GM19463 (cell line): ENCODE data around the gene ARPIN.
"Not testable (repeated sequence)": the region's sequence is repeated elsewhere in the genome, so short reads cannot be mapped to it uniquely, and the experiment has no call there.

Experiments used
- ATAC-seq: cut with Tn5 transposase; IDR thresholded peaks from one replicate; pipeline ENCODE4 v1.9.1; 2021; ENCODE audit warnings: mild to moderate bottlenecking, moderate library complexity; ENCODE audit not compliant: unreplicated experiment

Gene ARPIN

DNA sequence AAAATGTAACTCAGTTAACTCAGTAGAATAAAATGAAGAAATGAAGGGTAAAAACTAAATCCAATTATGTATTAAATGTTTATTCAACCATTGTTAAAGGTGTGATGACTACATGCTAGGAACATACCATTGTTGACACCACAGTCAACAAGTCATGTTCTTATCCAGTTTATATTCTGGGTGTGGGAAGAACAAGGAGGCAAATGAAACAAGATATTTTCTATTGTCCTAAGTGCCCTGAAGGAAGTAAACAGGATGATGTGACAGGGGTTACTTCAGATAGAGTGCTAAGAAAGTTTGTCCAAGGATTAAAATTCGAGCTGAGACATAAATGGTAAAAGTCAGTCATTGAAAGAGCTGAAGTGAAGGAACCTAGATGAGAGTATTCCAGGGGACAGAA is 32.0 kb downstream of the ARPIN start:
- ATAC-seq: no peak

DNA sequence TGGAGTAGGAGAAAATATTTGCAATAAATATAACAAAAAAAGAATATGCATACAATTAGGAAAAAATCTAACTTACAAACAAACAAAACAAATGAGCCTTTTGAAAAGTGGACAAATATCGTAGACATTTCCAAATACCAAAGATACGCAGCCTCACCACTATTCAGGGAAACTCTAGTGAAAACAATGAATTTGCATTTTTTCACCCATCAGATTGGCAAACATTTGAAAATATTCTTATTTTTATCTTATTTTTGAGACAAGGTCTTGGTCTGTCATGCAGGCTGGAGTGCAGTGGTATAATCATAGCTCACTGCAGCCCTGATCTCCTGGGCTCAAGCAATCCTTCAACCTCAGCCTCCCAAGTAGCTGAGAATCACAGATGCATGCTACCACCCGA is 34.4 kb downstream of the ARPIN start:
- no peak for ATAC-seq

DNA sequence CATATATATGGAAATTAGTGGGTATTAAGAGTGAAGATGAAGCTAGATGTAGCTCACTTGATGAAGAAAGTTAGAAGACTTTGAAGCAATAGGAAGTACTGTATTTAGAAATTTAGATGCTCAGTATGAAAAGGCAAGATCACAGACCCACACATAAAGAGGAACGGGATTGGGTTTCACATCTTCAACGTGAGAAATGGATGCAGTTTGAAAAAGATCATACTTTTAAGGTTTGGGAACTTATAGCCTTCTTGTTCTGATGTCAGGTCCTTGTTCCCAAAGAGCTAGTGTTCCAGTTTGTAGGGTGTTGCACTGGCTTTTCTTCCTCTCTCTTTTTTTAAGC is 35.7 kb downstream of the ARPIN start:
- no peak for ATAC-seq

DNA sequence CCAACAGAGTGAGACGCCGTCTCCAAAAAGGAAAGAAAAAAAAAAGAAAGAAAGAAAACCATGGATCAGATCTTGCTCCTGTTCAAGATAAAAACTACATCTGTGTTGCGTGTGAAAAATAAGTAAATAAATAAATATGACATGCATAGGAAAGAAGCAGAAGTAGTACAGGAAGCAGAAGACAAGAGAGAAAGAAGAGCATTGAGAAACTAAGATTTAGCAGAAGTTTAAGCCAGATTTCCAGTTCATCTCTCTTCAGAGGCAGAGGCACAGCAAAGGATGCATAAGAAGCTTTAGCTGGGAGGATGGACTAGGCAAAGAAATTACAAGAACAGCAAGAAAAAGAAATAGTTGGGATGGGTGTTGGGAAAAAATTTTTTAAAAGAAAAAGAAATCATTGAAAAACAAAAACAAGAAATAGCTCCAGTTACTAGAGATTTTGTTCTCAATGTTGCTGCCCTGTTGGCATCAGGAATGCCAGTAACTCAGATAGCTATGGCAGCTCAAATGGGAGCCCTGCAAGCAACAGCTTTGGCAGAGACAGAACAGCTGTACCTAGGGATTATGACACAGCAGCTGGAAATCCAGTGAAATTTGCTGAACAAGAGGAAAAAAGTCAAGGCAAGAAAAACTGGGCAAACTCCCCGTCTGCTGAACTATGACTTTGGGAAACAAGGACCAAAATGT is 36.2 kb downstream of the ARPIN start:
- ATAC-seq: no peak

DNA sequence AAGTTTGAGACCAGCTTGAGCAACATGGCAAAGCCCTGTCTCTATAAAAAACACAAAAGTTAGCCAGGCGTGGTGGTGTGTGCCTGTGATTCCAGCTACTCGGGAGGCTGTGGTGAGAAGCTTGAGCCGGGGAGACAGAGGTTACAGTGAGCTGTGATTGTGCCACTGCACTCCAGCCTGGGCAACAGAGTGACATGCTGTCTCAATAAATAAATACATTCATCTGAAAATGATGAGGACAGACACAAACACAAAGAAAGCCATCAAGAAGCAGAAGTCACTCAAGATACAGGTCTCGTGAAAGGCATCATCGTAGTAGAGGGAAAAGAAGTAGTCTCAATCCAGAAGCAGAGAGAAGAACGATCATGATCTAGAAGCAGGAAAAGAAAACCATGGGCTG is 37.0 kb downstream of the ARPIN start:
- no peak for ATAC-seq

DNA sequence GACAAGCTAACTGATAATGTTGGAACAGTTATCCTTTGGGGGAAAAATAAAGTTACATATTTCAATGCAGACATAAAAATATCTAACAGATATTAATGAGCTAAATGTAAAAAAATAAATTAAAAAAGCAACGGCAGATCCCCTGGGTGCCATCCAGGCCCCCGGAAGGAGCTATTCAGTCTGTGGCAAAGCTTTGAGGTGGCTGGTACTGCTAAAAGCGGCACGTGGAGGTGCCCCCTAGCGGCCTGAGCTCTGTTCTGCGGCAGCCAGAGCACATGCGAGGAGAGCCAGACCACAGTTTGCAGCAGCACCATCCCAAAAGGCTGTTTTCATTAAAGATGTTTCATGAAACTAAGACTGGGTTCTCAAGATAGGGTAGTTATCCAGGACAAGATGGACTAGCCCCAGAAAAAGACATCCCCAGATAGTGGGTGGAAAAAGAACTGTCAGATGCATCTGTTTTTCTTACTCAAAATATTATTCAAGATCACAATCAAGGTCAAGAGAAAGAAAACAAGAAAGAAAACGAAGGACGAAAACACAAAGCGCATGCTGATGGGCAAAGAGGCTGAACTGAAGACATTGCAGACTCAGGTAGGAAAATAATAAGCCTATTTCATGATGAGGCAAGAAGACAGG is 37.7 kb downstream of the ARPIN start:
- peak; percentile 81 for ATAC-seq

DNA sequence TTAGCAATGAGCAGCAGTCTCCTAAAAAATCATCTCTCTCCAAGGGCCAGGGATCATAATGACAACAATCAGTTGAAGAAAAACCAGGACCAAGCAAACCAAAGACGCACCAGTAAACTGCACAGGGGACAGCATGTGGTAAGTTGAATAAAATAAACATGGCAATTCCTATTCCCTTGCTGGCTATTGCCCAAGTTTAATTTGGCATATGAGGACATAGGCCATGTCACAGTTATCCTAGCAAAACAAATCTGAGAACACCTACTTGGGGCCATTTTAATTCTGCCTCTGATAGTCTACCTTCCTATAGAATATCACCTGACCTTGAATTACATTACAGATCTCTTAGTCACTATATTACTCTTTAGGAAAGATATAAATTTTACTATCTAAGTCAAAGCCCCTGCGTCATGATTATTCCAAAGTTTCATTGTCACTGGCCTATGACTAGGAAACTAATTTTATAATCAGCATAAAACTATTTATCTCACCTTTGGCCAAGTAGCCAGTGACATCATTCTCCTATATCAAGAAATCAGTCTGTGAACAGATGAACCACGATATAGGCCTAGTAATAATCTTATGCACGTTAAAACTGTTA is 42.0 kb downstream of the ARPIN start:
- no peak for ATAC-seq

DNA sequence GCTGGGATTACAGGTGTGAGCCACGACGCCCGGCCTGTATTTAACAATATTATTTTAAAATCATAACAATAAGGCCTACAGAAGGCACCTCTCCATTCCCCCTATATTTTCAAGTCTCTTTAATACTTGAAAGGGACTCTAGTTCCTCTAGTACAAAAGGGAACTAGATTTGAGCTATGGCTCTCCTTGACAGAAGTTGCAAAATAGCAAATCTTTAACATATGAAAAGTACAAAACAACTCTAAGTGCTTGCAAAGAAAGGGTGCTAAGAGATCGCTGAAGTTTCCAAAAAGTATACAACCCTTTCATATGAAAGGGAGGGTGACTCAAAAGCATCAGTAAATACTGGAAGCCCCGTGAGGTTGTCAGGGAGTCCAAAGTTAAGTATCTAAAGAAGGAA is 42.7 kb downstream of the ARPIN start:
- no peak for ATAC-seq

DNA sequence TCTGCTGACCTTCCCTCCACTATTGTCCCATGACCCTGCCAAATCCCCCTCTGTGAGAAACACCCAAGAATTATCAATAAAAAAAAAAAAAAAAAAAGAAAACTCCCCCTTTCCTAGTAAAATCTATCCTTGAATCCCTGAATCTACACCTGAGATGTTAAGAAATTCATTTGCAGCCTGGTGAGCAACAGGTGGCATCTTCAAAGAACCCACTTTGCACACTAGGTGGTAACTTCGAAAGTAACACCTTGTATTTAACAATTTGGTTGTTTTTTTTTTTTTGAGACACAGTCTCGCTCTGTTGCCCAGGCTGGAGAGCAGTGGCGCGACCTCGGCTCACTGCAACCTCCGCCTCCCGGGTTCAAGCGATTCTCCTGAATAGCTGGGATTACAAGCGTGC is 43.3 kb downstream of the ARPIN start:
- ATAC-seq: not testable (repeated sequence)

DNA sequence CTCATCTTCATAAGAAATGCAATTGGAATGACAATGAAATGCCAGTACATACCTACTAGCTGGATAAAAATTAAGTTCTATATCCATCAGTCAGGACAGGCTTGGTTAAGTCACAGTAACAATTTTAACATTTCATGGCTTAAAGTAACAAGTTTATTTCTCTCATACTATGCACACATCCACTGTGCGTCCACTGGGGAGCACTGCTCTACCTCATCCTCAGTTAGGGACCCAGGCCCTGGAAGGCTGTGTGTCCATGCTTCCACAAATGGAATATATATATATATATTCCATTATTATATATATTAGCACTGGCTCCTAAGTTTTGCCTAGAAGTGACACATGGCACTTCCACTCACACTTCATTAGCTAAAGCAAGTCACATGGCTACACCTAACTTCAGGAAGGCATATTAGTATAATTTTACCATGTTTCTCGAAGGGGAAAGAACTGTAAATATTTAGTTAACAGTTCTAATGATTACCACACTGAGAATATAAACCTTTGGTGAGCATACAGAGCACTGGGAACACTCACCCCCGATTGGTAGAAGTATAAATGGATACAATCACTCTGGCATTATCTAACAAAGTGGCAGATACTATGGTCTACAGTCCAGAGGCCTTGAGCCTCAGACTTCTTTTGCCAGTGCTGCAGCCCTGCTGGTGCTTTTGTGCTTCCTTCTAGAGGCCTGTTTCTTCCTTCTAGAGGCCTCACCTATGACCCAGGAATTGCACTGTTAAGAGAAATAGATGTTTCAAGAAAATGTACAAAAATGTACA is 47.6 kb downstream of the ARPIN start:
- ATAC-seq: no peak

DNA sequence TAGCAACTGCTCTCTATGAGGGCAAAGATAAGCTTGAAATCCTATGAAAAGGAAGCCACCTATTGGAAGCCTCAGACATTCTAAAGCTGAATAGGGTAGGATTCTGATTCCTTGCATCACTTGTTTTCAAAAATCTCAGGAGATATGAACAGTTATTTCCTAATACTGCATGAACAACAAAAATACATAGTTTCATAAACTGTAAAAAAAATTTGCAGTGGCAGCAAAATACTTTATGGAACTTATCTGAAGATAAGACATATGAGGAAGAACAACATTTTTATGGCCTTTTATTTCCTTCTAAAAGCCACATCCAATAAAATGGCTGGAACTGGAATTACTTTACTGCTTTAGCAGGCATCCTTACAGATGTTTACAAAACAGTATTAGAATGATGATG is 48.8 kb downstream of the ARPIN start:
- ATAC-seq: no peak

DNA sequence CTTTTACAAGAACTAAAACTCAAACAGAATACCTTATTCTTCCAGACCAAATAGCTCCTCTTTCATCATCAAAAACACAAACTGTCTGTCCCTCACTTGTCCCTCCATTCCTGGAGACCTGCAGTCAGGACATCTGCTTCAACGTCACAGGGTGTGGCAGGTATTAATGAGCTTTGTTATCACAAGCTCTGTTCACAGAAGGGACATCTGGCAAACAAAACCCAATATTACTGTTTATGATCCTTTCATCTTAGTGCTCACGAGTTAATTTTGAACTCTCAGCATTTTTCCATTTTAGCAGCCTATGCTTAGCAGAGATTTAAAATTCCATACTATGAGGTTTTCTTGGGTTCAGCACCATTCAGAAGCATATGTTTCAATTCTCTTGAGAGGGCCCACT is 51.9 kb downstream of the ARPIN start:
- no peak for ATAC-seq

DNA sequence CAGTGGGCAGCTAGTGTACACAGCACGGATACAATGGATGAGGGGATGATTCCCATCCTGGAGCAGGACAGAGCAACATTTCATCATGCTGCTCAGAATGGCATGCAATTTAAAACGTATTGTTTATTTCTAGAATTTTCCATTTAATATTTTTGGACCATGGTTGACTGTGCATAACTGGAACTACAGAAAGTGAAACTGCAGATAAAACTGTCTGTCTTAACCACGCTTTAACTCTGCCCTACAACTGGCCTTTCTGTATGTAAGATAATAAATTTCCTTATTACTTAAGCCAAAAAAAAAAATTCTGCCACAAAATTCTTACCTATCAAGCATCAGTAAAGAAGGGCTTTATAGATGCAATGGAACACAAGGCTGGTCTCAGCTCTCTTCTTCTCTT is 52.3 kb downstream of the ARPIN start:
- no peak for ATAC-seq

DNA sequence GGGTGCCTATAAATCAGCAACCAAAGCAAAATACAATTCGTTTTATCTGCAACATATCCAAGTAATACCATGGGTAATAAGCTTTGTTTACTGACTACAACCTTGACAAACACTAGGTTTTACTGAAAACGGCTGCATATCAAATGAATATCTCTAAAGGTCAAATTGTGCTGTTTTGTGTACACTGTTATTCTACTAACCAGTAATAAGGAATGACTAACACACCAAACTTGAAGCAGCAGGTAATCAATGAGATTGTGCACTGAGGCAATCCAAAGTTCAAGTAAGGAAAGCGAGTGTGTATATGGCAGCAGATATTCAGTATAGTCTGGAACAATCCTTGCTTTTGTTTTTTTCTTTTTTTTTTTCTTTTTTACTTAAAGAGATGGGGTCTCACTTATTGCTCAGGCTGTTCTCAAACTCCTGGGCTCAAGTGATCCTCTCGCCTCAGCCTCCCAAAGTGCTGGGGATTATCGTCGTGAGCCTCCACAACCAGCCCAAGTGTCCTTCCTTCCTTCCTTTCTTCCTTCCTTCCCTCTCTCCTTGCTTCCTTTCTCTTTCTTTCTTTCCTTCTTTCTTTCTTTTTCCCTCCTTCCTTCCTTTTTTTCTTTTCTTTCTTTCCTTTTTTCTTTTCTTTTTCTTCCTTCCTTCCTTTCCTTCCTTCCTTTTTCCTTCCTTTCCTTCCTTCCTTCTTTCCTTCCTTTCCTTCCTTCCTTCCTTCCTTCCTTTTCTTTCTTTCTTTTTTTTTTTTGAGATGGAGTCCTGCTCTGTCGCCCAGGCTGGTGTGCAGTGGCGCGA is 53.9 kb downstream of the ARPIN start:
- no peak for ATAC-seq

DNA sequence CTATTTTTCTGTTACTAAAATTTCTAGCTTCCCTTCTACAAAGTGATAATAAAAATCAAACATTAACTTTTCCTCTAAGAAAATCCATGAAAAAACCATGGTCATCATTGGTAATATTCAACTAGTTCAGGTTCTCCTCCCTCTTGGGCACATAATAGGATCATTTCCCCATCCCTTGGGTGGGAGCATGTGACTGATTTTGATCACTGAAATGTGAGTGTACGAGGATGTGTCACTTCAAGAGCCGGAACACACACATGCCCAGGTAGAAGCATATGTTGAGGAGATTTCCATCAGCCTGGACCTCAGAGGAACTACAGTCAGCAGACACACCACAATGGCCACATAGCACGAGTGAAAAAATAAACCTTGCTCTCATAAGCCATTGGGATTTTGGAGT is 55.1 kb downstream of the ARPIN start:
- no peak for ATAC-seq

DNA sequence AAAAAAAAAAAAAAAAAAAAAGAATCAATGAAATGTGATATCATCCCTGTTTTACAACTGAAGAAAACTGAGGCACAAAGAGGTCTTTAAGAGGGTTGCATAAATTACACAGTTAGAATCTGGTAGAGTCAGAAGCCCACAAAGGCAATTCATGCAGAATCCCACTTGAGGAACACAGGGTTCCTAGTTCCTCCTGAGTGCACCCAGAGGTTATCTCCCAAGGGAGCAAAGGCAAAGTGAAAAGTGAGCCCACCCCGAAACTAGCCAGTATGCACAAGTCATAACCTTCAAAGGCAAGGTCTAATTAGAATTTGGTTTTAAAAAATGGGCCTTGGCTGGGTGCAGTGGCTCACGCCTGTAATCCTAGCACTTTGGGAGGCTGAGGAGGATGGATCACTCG is 56.8 kb downstream of the ARPIN start:
- no peak for ATAC-seq

DNA sequence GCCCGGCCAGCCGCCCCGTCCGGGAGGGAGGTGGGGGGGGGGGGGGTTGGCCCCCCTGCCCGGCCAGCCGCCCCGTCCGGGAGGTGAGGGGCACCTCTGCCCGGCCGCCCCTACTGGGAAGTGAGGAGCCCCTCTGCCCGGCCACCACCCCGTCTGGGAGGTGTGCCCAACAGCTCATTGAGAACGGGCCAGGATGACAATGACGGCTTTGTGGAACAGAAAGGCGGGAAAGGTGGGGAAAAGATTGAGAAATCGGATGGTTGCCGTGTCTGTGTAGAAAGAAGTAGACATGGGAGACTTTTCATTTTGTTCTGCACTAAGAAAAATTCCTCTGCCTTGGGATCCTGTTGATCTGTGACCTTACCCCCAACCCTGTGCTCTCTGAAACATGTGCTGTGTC is 57.9 kb downstream of the ARPIN start:
- ATAC-seq: not testable (repeated sequence)

DNA sequence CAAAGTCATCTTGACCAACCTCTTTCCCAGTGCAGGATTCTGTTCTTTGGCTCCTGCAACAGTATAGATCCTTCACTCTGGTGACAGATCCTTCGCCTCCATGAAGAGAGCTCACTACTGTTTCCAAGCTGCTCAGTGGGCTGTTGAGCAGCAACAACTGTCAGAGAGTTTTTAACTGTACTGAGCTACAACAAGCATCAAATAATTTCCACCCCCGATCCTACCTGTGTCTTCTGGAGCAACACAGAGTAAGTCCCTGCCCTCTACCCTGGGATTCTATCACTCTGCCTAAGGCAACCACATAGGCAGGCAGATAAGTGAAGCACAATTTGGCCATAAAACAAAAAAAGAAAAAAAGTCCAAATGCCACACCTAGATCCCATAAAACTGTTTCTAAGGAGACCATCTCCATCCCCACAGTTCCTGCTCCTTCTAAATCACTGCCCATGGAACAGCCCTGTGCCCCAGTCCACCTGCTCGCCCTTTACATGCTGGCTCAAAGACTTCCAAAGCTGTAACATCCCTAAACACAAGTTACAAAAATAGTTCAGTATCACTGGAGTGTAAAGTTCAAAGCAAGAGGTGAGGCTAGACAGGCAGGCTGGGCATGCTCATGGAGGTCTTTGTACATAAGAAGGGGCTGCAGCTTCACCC is 60.3 kb downstream of the ARPIN start:
- ATAC-seq: no peak

DNA sequence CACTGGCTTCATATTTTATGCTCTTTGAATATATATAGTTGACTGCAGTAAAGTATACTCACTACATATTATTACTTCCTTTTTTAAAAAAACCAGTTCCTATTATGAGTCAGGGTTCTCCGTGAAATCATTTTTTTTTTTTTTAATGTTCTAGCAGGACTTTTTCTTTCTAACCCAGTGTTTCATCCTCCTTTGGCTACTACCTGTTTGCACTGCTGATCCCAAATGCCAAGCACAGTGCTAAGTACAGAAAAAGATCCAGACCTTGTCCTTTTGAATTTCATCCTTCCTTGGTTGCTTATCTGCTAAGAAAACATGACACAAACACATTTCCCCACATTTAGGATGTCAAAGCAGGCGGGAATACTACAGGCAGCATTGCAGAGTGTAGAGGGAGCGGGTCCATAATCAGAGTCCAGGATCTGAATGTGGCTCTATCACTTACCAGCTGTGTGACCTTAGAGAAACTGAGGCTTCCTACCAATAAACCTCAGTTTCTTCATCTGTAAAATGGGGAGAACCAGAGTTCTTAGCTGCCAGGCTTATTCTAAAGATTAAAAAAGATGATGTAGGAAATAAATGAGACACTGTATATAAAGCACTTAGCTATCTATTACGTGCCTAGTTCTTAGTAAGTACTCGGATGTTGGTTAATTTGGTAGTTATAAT is 60.9 kb downstream of the ARPIN start:
- ATAC-seq: peak; percentile 62

DNA sequence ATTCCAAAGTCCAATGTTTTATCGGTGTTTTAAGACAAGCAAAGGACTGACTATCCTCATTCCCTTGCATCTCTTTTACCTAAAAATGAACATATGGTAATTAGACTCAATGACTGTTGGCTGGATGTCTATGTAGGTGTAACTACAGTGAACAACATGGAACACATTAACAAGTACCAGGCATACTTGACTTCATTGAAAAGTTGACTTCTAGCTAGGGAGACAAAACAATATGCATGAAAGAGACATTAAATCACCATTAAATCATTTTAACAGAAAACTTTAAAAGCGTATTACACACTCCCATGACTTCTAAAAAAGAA is 63.8 kb downstream of the ARPIN start:
- ATAC-seq: no peak
